ENCODE measurements around the gene UROC1. TPM values are rescaled to one million over a fixed set of nuclear protein-coding genes. Genes with fewer than 3 reads are reported as not detected.

Gene UROC1
- total RNA-seq, 2 experiments from 2014 or later, result 0.09 TPM; not detected in 1

GRCh38 chr3:126479642-126480041, 37.9 kb downstream of the UROC1 start:
- no peak overlapping the region for H3K4me3 ChIP-seq (ENCODE audit: low read depth, low read length, poor library complexity, severe bottlenecking)
- no peaks in the 10 kb centered on the region for H3K36me3 ChIP-seq (ENCODE audit: insufficient read depth, low read length)
- H2AFZ ChIP-seq (ENCODE audit: low read length), result no peak overlapping the region
- ChIA-PET POLR2A (no interaction called here), CTCF (ENCODE audit: unreplicated experiment) (no interaction called here)
- H4K20me1 ChIP-seq (ENCODE audit: insufficient read depth, low read length), result peaks cover 1% of the 10 kb centered on the region; the same call in 1 of the 2 replicates
- no peak overlapping the region for H3K27ac ChIP-seq (ENCODE audit: low read depth, low read length, poor library complexity, severe bottlenecking)
- H3K4me2 ChIP-seq (ENCODE audit: low read length), result no peak overlapping the region
- H3K9me2 ChIP-seq (ENCODE audit: insufficient read depth, low read length), result no peaks in the 10 kb centered on the region
- intact Hi-C loops (cut with micrococcal nuclease; ENCODE audit: unreplicated experiment), result loop anchor here (5.0 to 10.0 kb wide), 2 partner anchors 122 to 195 kb away; partner anchors contain the start of gene KLF15
- no peak for DNase-seq (ENCODE audit: low spot score)
- TF ChIP-seq EZH2phosphoT487 (IDR thresholded peaks at IDR 0.05; ENCODE audit: borderline replicate concordance, low read depth, low read length), result no peak
- TF ChIP-seq CTCF (conservative IDR thresholded peaks at IDR 0.05; ENCODE audit: low read length), result no peak
- BruUV-seq (replicated peaks), result no TSS peak
- no peaks in the 10 kb centered on the region for H3K9me3 ChIP-seq (ENCODE audit: low read length)
- peaks cover 3% of the 10 kb centered on the region; the same call in 1 of the 2 replicates for H3K79me2 ChIP-seq (ENCODE audit: insufficient read depth, low read depth, low read length)
- peaks cover 7% of the 10 kb centered on the region for H3K4me1 ChIP-seq (ENCODE audit: insufficient read depth, low read length, poor library complexity, severe bottlenecking)

GRCh38 chr3:126478581-126479310, 38.8 kb downstream of the UROC1 start:
- Histone ChIP-seq H4K20me1 (ENCODE audit: insufficient read depth, low read length) (peaks cover 6% of the 10 kb centered on the region; the same call in 1 of the 2 replicates), H2AFZ (ENCODE audit: low read length) (no peak overlapping the region), H3K4me3 (ENCODE audit: low read depth, low read length, poor library complexity, severe bottlenecking) (no peak overlapping the region), H3K36me3 (ENCODE audit: insufficient read depth, low read length) (0 out of 2 replicates have a peak, but pooled peaks cover under 1% of the 10 kb centered on the region), H3K9me2 (ENCODE audit: insufficient read depth, low read length) (no peaks in the 10 kb centered on the region), H3K27ac (ENCODE audit: low read depth, low read length, poor library complexity, severe bottlenecking) (no peak overlapping the region), H3K4me1 (ENCODE audit: insufficient read depth, low read length, poor library complexity, severe bottlenecking) (peaks cover 16% of the 10 kb centered on the region), H3K79me2 (ENCODE audit: insufficient read depth, low read depth, low read length) (peaks cover 11% of the 10 kb centered on the region), H3K4me2 (ENCODE audit: low read length) (no peak overlapping the region), H3K9me3 (ENCODE audit: low read length) (no peaks in the 10 kb centered on the region)
- no peak for TF ChIP-seq EZH2phosphoT487 (IDR thresholded peaks at IDR 0.05; ENCODE audit: borderline replicate concordance, low read depth, low read length)
- no peak for TF ChIP-seq CTCF (conservative IDR thresholded peaks at IDR 0.05; ENCODE audit: low read length)
- CTCF ChIA-PET (ENCODE audit: unreplicated experiment), result no interaction called here
- POLR2A ChIA-PET, result no interaction called here
- no peak for DNase-seq (ENCODE audit: low spot score)
- no TSS peak for BruUV-seq (replicated peaks)
- intact Hi-C loops (cut with micrococcal nuclease; ENCODE audit: unreplicated experiment), result loop anchor here (5.0 to 10.0 kb wide), 2 partner anchors 121 to 194 kb away; partner anchors contain the start of gene KLF15

- no peak overlapping the region for H3K27ac ChIP-seq (ENCODE audit: low read depth, low read length, poor library complexity, severe bottlenecking)
- H3K9me3 ChIP-seq (ENCODE audit: low read length), result no peaks in the 10 kb centered on the region
- H3K9me2 ChIP-seq (ENCODE audit: insufficient read depth, low read length), result no peaks in the 10 kb centered on the region
- H4K20me1 ChIP-seq (ENCODE audit: insufficient read depth, low read length), result peaks cover 15% of the 10 kb centered on the region; the same call in 1 of the 2 replicates
- peaks cover 34% of the 10 kb centered on the region for H3K4me1 ChIP-seq (ENCODE audit: insufficient read depth, low read length, poor library complexity, severe bottlenecking)
- no TSS peak for BruUV-seq (replicated peaks)
- ChIA-PET POLR2A (no interaction called here), CTCF (ENCODE audit: unreplicated experiment) (no interaction called here)
- no peak overlapping the region for H2AFZ ChIP-seq (ENCODE audit: low read length)
- DNase-seq (ENCODE audit: low spot score), result no peak
- no peak overlapping the region for H3K4me2 ChIP-seq (ENCODE audit: low read length)
- TF ChIP-seq CTCF (conservative IDR thresholded peaks at IDR 0.05; ENCODE audit: low read length), result no peak
- TF ChIP-seq EZH2phosphoT487 (IDR thresholded peaks at IDR 0.05; ENCODE audit: borderline replicate concordance, low read depth, low read length), result no peak
- peaks cover 28% of the 10 kb centered on the region for H3K79me2 ChIP-seq (ENCODE audit: insufficient read depth, low read depth, low read length)
- H3K4me3 ChIP-seq (ENCODE audit: low read depth, low read length, poor library complexity, severe bottlenecking), result no peak overlapping the region
- H3K36me3 ChIP-seq (ENCODE audit: insufficient read depth, low read length), result peaks cover 9% of the 10 kb centered on the region
- intact Hi-C loops (cut with micrococcal nuclease; ENCODE audit: unreplicated experiment), result loop anchor here (5.0 to 10.0 kb wide), 2 partner anchors 120 to 192 kb away; partner anchors contain the start of gene KLF15
Measured at GRCh38 chr3:126477061-126477380, 40.6 kb downstream of the UROC1 start.

Measured in OCI-LY7 (cell line).